ENCODE measurements around the gene PICK1. TPM values are rescaled to one million over a fixed set of nuclear protein-coding genes. Genes with fewer than 3 reads are reported as not detected.
"Not testable (repeated sequence)": the region's sequence is repeated elsewhere in the genome, so short reads cannot be mapped to it uniquely, and the experiment has no call there.

PICK1 gene
- polyA plus RNA-seq, 4 donors = 23.0 to 44.9 (median 31.7) TPM

GRCh38 chr22:38030311-38031133 lies 26.7 kb upstream of the PICK1 start:
- no peak for DNase-seq (ENCODE audit: low read depth in 4 of 4, low spot score in 3 of 4)

- DNase-seq (ENCODE audit: low read depth in 4 of 4, low spot score in 3 of 4) = no peak
Observed at GRCh38 chr22:38031491-38031890, 25.7 kb upstream of the PICK1 start.

- no peak for DNase-seq (ENCODE audit: low read depth in 4 of 4, low spot score in 3 of 4)
Observed at GRCh38 chr22:38032681-38033521, 24.3 kb upstream of the PICK1 start.

- DNase-seq (ENCODE audit: low read depth in 4 of 4, low spot score in 3 of 4) = no peak
Observed at GRCh38 chr22:38033522-38034277, 23.5 kb upstream of the PICK1 start.

GRCh38 chr22:38034278-38034882 lies 22.8 kb upstream of the PICK1 start:
- no peak for DNase-seq (ENCODE audit: low read depth in 4 of 4, low spot score in 3 of 4)

GRCh38 chr22:38034884-38035529 lies 22.2 kb upstream of the PICK1 start:
- no peak for DNase-seq (ENCODE audit: low read depth in 4 of 4, low spot score in 3 of 4)

- DNase-seq (ENCODE audit: low read depth in 4 of 4, low spot score in 3 of 4) = no peak
Observed at GRCh38 chr22:38035530-38035885, 21.7 kb upstream of the PICK1 start.

GRCh38 chr22:38036392-38037062 lies 20.7 kb upstream of the PICK1 start:
- no peak for DNase-seq (ENCODE audit: low read depth in 4 of 4, low spot score in 3 of 4)

- DNase-seq (ENCODE audit: low read depth in 4 of 4, low spot score in 3 of 4) = not testable (repeated sequence)
Observed at GRCh38 chr22:38037367-38038150, 19.6 kb upstream of the PICK1 start.

- DNase-seq (ENCODE audit: low read depth in 4 of 4, low spot score in 3 of 4) = no peak
Observed at GRCh38 chr22:38038426-38038825, 18.8 kb upstream of the PICK1 start.

GRCh38 chr22:38038890-38039812 lies 18.1 kb upstream of the PICK1 start:
- DNase-seq (ENCODE audit: low read depth in 4 of 4, low spot score in 3 of 4) = no peak

GRCh38 chr22:38040953-38041759 lies 16.0 kb upstream of the PICK1 start:
- DNase-seq (ENCODE audit: low read depth in 4 of 4, low spot score in 3 of 4) = no peak

- no peak for DNase-seq (ENCODE audit: low read depth in 4 of 4, low spot score in 3 of 4)
Observed at GRCh38 chr22:38041760-38042487, 15.3 kb upstream of the PICK1 start.

GRCh38 chr22:38042488-38042790 lies 14.8 kb upstream of the PICK1 start:
- DNase-seq (ENCODE audit: low read depth in 4 of 4, low spot score in 3 of 4) = no peak

GRCh38 chr22:38043151-38044039 lies 13.8 kb upstream of the PICK1 start:
- DNase-seq (ENCODE audit: low read depth in 4 of 4, low spot score in 3 of 4) = no peak
